ENCODE data around the gene YIF1B.
A peak's percentile ranks its signal among the peaks of the same experiment; 100 is the strongest.

Gene YIF1B

GRCh38 chr19:38336638-38337359 lies 21.1 kb upstream of the YIF1B start:
- H3K9me3 ChIP-seq (ENCODE audit: insufficient read depth, low read length): no peaks in the 10 kb centered on the region
- H3K27ac ChIP-seq (ENCODE audit: low read length): peak overlapping the region; percentile 79
- H3K36me3 ChIP-seq (replicated peaks; ENCODE audit: low read depth, low read length): no peaks in the 10 kb centered on the region
- H3K4me1 ChIP-seq (ENCODE audit: low read length): peaks cover 8% of the 10 kb centered on the region
- H2AFZ ChIP-seq (ENCODE audit: low read depth, low read length): peak overlapping the region; percentile 88
- H4K20me1 ChIP-seq (ENCODE audit: insufficient read depth, low read length): no peaks in the 10 kb centered on the region
- H3K79me2 ChIP-seq (ENCODE audit: low read length): no peaks in the 10 kb centered on the region
- TF ChIP-seq EZH2phosphoT487 (IDR thresholded peaks at IDR 0.05; ENCODE audit: low read depth): no peak
- TF ChIP-seq CTCF (IDR thresholded peaks at IDR 0.05; ENCODE audit: low read depth, low read length): no peak
- H3K27me3 ChIP-seq (ENCODE audit: low read depth, low read length): no peaks in the 10 kb centered on the region
- peak overlapping the region; percentile 87 for H3K4me3 ChIP-seq (ENCODE audit: low read length)
- peak overlapping the region; percentile 81 for H3K9ac ChIP-seq (ENCODE audit: low read length)
- peak overlapping the region; percentile 86 for H3K4me2 ChIP-seq (ENCODE audit: low read length)

- Histone ChIP-seq H3K27me3 (ENCODE audit: low read depth, low read length) (no peaks in the 10 kb centered on the region), H3K9me3 (ENCODE audit: insufficient read depth, low read length) (no peaks in the 10 kb centered on the region), H3K4me3 (ENCODE audit: low read length) (peak overlapping the region; percentile 87), H2AFZ (ENCODE audit: low read depth, low read length) (peak overlapping the region; percentile 88), H3K4me2 (ENCODE audit: low read length) (peak overlapping the region; percentile 86), H3K27ac (ENCODE audit: low read length) (peak overlapping the region; percentile 79), H3K36me3 (replicated peaks; ENCODE audit: low read depth, low read length) (no peaks in the 10 kb centered on the region), H3K9ac (ENCODE audit: low read length) (peak overlapping the region; percentile 81), H3K4me1 (ENCODE audit: low read length) (peaks cover 8% of the 10 kb centered on the region), H4K20me1 (ENCODE audit: insufficient read depth, low read length) (no peaks in the 10 kb centered on the region), H3K79me2 (ENCODE audit: low read length) (no peaks in the 10 kb centered on the region)
- no peak for TF ChIP-seq CTCF (IDR thresholded peaks at IDR 0.05; ENCODE audit: low read depth, low read length)
- no peak for TF ChIP-seq EZH2phosphoT487 (IDR thresholded peaks at IDR 0.05; ENCODE audit: low read depth)
Measured at GRCh38 chr19:38335949-38336637, 20.3 kb upstream of the YIF1B start.

- Histone ChIP-seq H3K27me3 (ENCODE audit: low read depth, low read length) (no peaks in the 10 kb centered on the region), H3K4me2 (ENCODE audit: low read length) (no peak overlapping the region), H3K9me3 (ENCODE audit: insufficient read depth, low read length) (no peaks in the 10 kb centered on the region), H3K9ac (ENCODE audit: low read length) (no peak overlapping the region), H4K20me1 (ENCODE audit: insufficient read depth, low read length) (no peaks in the 10 kb centered on the region), H3K36me3 (replicated peaks; ENCODE audit: low read depth, low read length) (no peaks in the 10 kb centered on the region), H3K4me1 (ENCODE audit: low read length) (peaks cover 8% of the 10 kb centered on the region), H3K79me2 (ENCODE audit: low read length) (no peaks in the 10 kb centered on the region), H3K27ac (ENCODE audit: low read length) (no peak overlapping the region), H3K4me3 (ENCODE audit: low read length) (no peak overlapping the region), H2AFZ (ENCODE audit: low read depth, low read length) (no peak overlapping the region)
- no peak for TF ChIP-seq EZH2phosphoT487 (IDR thresholded peaks at IDR 0.05; ENCODE audit: low read depth)
- no peak for TF ChIP-seq CTCF (IDR thresholded peaks at IDR 0.05; ENCODE audit: low read depth, low read length)
Measured at GRCh38 chr19:38333245-38333644, 17.5 kb upstream of the YIF1B start.

GRCh38 chr19:38331728-38332127 lies 16.0 kb upstream of the YIF1B start:
- Histone ChIP-seq H3K9me3 (ENCODE audit: insufficient read depth, low read length) (no peaks in the 10 kb centered on the region), H3K27me3 (ENCODE audit: low read depth, low read length) (no peaks in the 10 kb centered on the region), H3K9ac (ENCODE audit: low read length) (no peak overlapping the region), H3K4me1 (ENCODE audit: low read length) (peaks cover 4% of the 10 kb centered on the region), H3K79me2 (ENCODE audit: low read length) (no peaks in the 10 kb centered on the region), H3K36me3 (replicated peaks; ENCODE audit: low read depth, low read length) (no peaks in the 10 kb centered on the region), H3K4me2 (ENCODE audit: low read length) (no peak overlapping the region), H3K27ac (ENCODE audit: low read length) (no peak overlapping the region), H3K4me3 (ENCODE audit: low read length) (no peak overlapping the region), H2AFZ (ENCODE audit: low read depth, low read length) (no peak overlapping the region), H4K20me1 (ENCODE audit: insufficient read depth, low read length) (no peaks in the 10 kb centered on the region)
- TF ChIP-seq CTCF (IDR thresholded peaks at IDR 0.05; ENCODE audit: low read depth, low read length) (no peak), EZH2phosphoT487 (IDR thresholded peaks at IDR 0.05; ENCODE audit: low read depth) (no peak)
